Effector memory CD4-positive, alpha-beta T cell (primary cell): Measurements from ENCODE around the gene FTSJ1.
"Not testable (repeated sequence)": the region's sequence is repeated elsewhere in the genome, so short reads cannot be mapped to it uniquely, and the experiment has no call there.

ENCODE experiments used
- DNase-seq, 3 donors: peaks; one replicate each; pipeline ENCODE4 v3.0.0-alpha.2; 2020
- H3K27ac ChIP-seq: 2 replicates; pipeline ENCODE4 v1.7.0; 2013; ENCODE audit warnings: mild to moderate bottlenecking, low read length, moderate library complexity; ENCODE audit not compliant: insufficient read depth, poor library complexity, severe bottlenecking
- H3K27me3 ChIP-seq: replicated peaks from 2 replicates; pipeline ENCODE4 v1.7.0; 2013; ENCODE audit warnings: mild to moderate bottlenecking, low read length; ENCODE audit not compliant: insufficient read depth, control insufficient read depth, poor library complexity, severe bottlenecking
- H3K36me3 ChIP-seq: 2 replicates; pipeline ENCODE4 v1.7.0; 2013; ENCODE audit warnings: mild to moderate bottlenecking, low read length, moderate library complexity; ENCODE audit not compliant: control insufficient read depth, insufficient read depth
- H3K4me1 ChIP-seq: 2 replicates; pipeline ENCODE4 v1.7.0; 2013; ENCODE audit warnings: low read length, mild to moderate bottlenecking; ENCODE audit not compliant: control insufficient read depth, insufficient read depth, poor library complexity, severe bottlenecking
- H3K4me3 ChIP-seq: 2 replicates; pipeline ENCODE4 v1.7.0; 2013; ENCODE audit warnings: low read length, low read depth, mild to moderate bottlenecking; ENCODE audit not compliant: insufficient read depth, poor library complexity, severe bottlenecking
- H3K9me3 ChIP-seq: 2 replicates; pipeline ENCODE4 v1.7.0; 2013; ENCODE audit warnings: mild to moderate bottlenecking, low read length, moderate library complexity; ENCODE audit not compliant: control insufficient read depth

FTSJ1 gene

GRCh38 chrX:48519481-48519880, 43.5 kb downstream of the FTSJ1 start:
- not testable (repeated sequence) for H3K4me1 ChIP-seq, H3K27ac ChIP-seq, H3K36me3 ChIP-seq, H3K9me3 ChIP-seq, DNase-seq, H3K27me3 ChIP-seq, H3K4me3 ChIP-seq

GRCh38 chrX:48520455-48520854, 44.5 kb downstream of the FTSJ1 start:
- DNase-seq, result no peak
- no peak overlapping the region for H3K27ac ChIP-seq
- H3K4me3 ChIP-seq, result no peak overlapping the region
- H3K36me3 ChIP-seq, result no peaks in the 10 kb centered on the region
- H3K27me3 ChIP-seq, result no peaks in the 10 kb centered on the region
- H3K9me3 ChIP-seq, result no peaks in the 10 kb centered on the region
- peaks cover 4% of the 10 kb centered on the region for H3K4me1 ChIP-seq

- H3K36me3 ChIP-seq, result no peaks in the 10 kb centered on the region
- peak overlapping the region; percentile 69 for H3K27ac ChIP-seq
- H3K27me3 ChIP-seq, result no peaks in the 10 kb centered on the region
- no peaks in the 10 kb centered on the region for H3K9me3 ChIP-seq
- DNase-seq, result no peak
- peaks cover 4% of the 10 kb centered on the region for H3K4me1 ChIP-seq
- H3K4me3 ChIP-seq, result peak overlapping the region; percentile 26
These were observed 45.0 kb downstream of the FTSJ1 start for GRCh38 chrX:48520976-48521352.

- Histone ChIP-seq H3K4me3 (peak within 1 kb of the TSS; percentile 51), H3K4me1 (peaks cover 4% of the 10 kb centered on the region), H3K27me3 (no peaks in the 10 kb centered on the region), H3K36me3 (peaks cover 2% of the 10 kb centered on the region), H3K27ac (peak within 1 kb of the TSS; percentile 69), H3K9me3 (no peaks in the 10 kb centered on the region)
- DNase-seq, result peak; percentile 90 to 92 (median 92)
These were observed 45.6 kb downstream of the FTSJ1 start, which contains the start of gene EBP for GRCh38 chrX:48521353-48522243. TSS of gene EBP (plus strand) at chrX:48521808. CDS start at chrX:48523772, 1,964 bp downstream.

- no peak for DNase-seq
- H3K27ac ChIP-seq, result peak overlapping the region; percentile 62
- H3K4me1 ChIP-seq, result peaks cover 4% of the 10 kb centered on the region
These were observed 46.3 kb downstream of the FTSJ1 start for GRCh38 chrX:48522291-48522690.

GRCh38 chrX:48523682-48524081, 47.7 kb downstream of the FTSJ1 start:
- Histone ChIP-seq H3K9me3 (no peaks in the 10 kb centered on the region), H3K27ac (no peak overlapping the region), H3K4me1 (peaks cover 4% of the 10 kb centered on the region), H3K36me3 (peaks cover 14% of the 10 kb centered on the region), H3K27me3 (no peaks in the 10 kb centered on the region), H3K4me3 (no peak overlapping the region)
- no peak for DNase-seq

More at GRCh38 chrX:48522291-48522690, 46.3 kb downstream of the FTSJ1 start:
- no peaks in the 10 kb centered on the region for H3K9me3 ChIP-seq
- no peaks in the 10 kb centered on the region for H3K27me3 ChIP-seq
- peak overlapping the region; percentile 51 for H3K4me3 ChIP-seq
- peaks cover 8% of the 10 kb centered on the region for H3K36me3 ChIP-seq

GRCh38 chrX:48525853-48526252, 49.9 kb downstream of the FTSJ1 start:
- H3K4me3 ChIP-seq, DNase-seq, H3K27me3 ChIP-seq, H3K9me3 ChIP-seq, H3K4me1 ChIP-seq, H3K27ac ChIP-seq: not testable (repeated sequence)
- peaks cover 18% of the 10 kb centered on the region for H3K36me3 ChIP-seq

GRCh38 chrX:48530736-48531135, 54.7 kb downstream of the FTSJ1 start:
- Histone ChIP-seq H3K27ac (no peak overlapping the region), H3K27me3 (no peaks in the 10 kb centered on the region), H3K36me3 (peaks cover 18% of the 10 kb centered on the region), H3K9me3 (no peaks in the 10 kb centered on the region), H3K4me3 (no peak overlapping the region), H3K4me1 (peaks cover 5% of the 10 kb centered on the region)
- no peak for DNase-seq

- Histone ChIP-seq H3K4me3 (no peak overlapping the region), H3K4me1 (peaks cover 5% of the 10 kb centered on the region), H3K27me3 (no peaks in the 10 kb centered on the region), H3K36me3 (peaks cover 17% of the 10 kb centered on the region), H3K27ac (no peak overlapping the region), H3K9me3 (no peaks in the 10 kb centered on the region)
- no peak for DNase-seq
These were observed 55.5 kb downstream of the FTSJ1 start for GRCh38 chrX:48531358-48531959.

- Histone ChIP-seq H3K9me3 (no peaks in the 10 kb centered on the region), H3K4me3 (no peak overlapping the region), H3K4me1 (peaks cover 5% of the 10 kb centered on the region), H3K27me3 (no peaks in the 10 kb centered on the region), H3K27ac (no peak overlapping the region), H3K36me3 (peaks cover 10% of the 10 kb centered on the region)
- no peak for DNase-seq
These were observed 56.2 kb downstream of the FTSJ1 start for GRCh38 chrX:48532161-48532560.
